Measurements from ENCODE around the gene PLEK2. TPM values are rescaled to one million over a fixed set of nuclear protein-coding genes. Genes with fewer than 3 reads are reported as not detected.

Gene PLEK2
- polyA plus RNA-seq, 1 donor from 2014 or later = not detected

DNA sequence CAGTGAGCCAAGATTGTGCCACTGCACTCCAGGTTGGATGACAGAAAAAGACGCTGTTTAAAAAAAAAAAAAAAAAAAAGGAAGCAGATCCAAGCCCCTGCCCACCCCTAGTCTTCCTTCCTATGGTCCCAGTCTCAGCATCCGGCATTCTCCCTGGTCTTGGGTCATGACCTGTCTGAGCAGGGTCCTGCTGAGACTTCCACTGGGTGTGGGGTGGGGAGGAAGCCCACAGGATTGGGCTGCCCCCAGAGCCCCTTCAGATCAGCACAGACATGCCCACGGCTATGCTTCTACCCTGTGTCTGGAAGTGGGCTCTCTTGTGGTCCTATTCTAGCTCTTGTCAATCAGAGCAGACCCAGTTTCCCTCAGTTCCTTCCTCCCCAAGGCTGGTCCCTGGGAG lies 12.6 kb upstream of the PLEK2 start:
- no peak for TF ChIP-seq MXI1 (conservative IDR thresholded peaks at IDR 0.05; ENCODE audit: poor library complexity, severe bottlenecking)
- TF ChIP-seq, protein P1, sequence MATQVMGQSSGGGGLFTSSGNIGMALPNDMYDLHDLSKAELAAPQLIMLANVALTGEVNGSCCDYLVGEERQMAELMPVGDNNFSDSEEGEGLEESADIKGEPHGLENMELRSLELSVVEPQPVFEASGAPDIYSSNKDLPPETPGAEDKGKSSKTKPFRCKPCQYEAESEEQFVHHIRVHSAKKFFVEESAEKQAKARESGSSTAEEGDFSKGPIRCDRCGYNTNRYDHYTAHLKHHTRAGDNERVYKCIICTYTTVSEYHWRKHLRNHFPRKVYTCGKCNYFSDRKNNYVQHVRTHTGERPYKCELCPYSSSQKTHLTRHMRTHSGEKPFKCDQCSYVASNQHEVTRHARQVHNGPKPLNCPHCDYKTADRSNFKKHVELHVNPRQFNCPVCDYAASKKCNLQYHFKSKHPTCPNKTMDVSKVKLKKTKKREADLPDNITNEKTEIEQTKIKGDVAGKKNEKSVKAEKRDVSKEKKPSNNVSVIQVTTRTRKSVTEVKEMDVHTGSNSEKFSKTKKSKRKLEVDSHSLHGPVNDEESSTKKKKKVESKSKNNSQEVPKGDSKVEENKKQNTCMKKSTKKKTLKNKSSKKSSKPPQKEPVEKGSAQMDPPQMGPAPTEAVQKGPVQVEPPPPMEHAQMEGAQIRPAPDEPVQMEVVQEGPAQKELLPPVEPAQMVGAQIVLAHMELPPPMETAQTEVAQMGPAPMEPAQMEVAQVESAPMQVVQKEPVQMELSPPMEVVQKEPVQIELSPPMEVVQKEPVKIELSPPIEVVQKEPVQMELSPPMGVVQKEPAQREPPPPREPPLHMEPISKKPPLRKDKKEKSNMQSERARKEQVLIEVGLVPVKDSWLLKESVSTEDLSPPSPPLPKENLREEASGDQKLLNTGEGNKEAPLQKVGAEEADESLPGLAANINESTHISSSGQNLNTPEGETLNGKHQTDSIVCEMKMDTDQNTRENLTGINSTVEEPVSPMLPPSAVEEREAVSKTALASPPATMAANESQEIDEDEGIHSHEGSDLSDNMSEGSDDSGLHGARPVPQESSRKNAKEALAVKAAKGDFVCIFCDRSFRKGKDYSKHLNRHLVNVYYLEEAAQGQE (IDR thresholded peaks at IDR 0.05; ENCODE audit: borderline replicate concordance) = no peak
- TF ChIP-seq EP300 (conservative IDR thresholded peaks at IDR 0.05; ENCODE audit: poor library complexity, severe bottlenecking) = no peak
- TF ChIP-seq RAD21 (conservative IDR thresholded peaks at IDR 0.05) = no peak
- no peak for TF ChIP-seq TAF1 (IDR thresholded peaks at IDR 0.05; ENCODE audit: low read depth)
- no peak for TF ChIP-seq EZH2 (IDR thresholded peaks at IDR 0.05; ENCODE audit: borderline replicate concordance, insufficient read depth, low read length, poor library complexity, severe bottlenecking)
- no peak for TF ChIP-seq SMC3 (conservative IDR thresholded peaks at IDR 0.05; ENCODE audit: poor library complexity)
- TF ChIP-seq, protein P2, sequence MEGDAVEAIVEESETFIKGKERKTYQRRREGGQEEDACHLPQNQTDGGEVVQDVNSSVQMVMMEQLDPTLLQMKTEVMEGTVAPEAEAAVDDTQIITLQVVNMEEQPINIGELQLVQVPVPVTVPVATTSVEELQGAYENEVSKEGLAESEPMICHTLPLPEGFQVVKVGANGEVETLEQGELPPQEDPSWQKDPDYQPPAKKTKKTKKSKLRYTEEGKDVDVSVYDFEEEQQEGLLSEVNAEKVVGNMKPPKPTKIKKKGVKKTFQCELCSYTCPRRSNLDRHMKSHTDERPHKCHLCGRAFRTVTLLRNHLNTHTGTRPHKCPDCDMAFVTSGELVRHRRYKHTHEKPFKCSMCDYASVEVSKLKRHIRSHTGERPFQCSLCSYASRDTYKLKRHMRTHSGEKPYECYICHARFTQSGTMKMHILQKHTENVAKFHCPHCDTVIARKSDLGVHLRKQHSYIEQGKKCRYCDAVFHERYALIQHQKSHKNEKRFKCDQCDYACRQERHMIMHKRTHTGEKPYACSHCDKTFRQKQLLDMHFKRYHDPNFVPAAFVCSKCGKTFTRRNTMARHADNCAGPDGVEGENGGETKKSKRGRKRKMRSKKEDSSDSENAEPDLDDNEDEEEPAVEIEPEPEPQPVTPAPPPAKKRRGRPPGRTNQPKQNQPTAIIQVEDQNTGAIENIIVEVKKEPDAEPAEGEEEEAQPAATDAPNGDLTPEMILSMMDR (IDR thresholded peaks at IDR 0.05; ENCODE audit: poor library complexity, severe bottlenecking) = no peak
- no peak for TF ChIP-seq POLR2AphosphoS5 (IDR thresholded peaks at IDR 0.05)
- Histone ChIP-seq H3K9me3 (ENCODE audit: low read length) (no peaks in the 10 kb centered on the region), H2AFZ (ENCODE audit: low read depth, low read length) (no peak overlapping the region), H3F3A (ENCODE audit: insufficient read depth, low read length, poor library complexity, severe bottlenecking) (no peaks in the 10 kb centered on the region), H3K9me2 (ENCODE audit: insufficient read depth, low read length) (no peaks in the 10 kb centered on the region), H3K27ac (ENCODE audit: low read length) (no peak overlapping the region), H3K79me2 (replicated peaks; ENCODE audit: insufficient read depth, low read length) (no peaks in the 10 kb centered on the region), H3K4me3 (ENCODE audit: low read length) (no peak overlapping the region), H3K27me3 (ENCODE audit: insufficient read depth, low read depth, low read length) (no peaks in the 10 kb centered on the region), H3K9ac (ENCODE audit: low read length) (no peak overlapping the region), H3K4me2 (ENCODE audit: low read length) (no peak overlapping the region), H3K36me3 (ENCODE audit: insufficient read depth, low read length) (no peaks in the 10 kb centered on the region), H4K20me1 (ENCODE audit: insufficient read depth) (no peaks in the 10 kb centered on the region)

DNA sequence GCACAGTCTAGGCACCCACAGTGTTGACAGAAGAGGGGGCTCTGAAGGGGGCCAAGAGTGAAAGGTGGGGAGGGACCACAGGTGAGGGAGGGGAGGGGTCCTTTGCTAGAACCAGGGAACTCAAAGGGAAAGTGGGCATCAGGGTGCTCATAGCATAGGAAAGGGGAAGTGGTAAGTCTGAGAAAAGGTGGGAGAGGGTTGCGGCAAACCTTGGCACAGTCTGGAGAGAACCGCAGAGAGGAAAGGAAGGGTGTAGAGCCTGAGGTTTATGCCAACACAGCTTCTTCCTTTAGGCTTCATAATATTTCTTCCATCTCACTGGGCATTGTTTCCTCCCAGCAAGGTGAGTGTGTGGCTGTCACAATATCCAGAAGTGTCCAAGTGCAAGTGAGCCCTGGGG lies 11.5 kb upstream of the PLEK2 start:
- H3K27ac ChIP-seq (ENCODE audit: low read length) = no peak overlapping the region
- H3K79me2 ChIP-seq (replicated peaks; ENCODE audit: insufficient read depth, low read length) = no peaks in the 10 kb centered on the region
- H3K36me3 ChIP-seq (ENCODE audit: insufficient read depth, low read length) = no peaks in the 10 kb centered on the region
- no peaks in the 10 kb centered on the region for H4K20me1 ChIP-seq (ENCODE audit: insufficient read depth)
- H2AFZ ChIP-seq (ENCODE audit: low read depth, low read length) = no peak overlapping the region
- H3K9me2 ChIP-seq (ENCODE audit: insufficient read depth, low read length) = no peaks in the 10 kb centered on the region
- no peaks in the 10 kb centered on the region for H3K9me3 ChIP-seq (ENCODE audit: low read length)
- no peak overlapping the region for H3K4me2 ChIP-seq (ENCODE audit: low read length)
- no peak overlapping the region for H3K9ac ChIP-seq (ENCODE audit: low read length)
- no peaks in the 10 kb centered on the region for H3K27me3 ChIP-seq (ENCODE audit: insufficient read depth, low read depth, low read length)
- H3F3A ChIP-seq (ENCODE audit: insufficient read depth, low read length, poor library complexity, severe bottlenecking) = no peaks in the 10 kb centered on the region
- TF ChIP-seq POLR2AphosphoS5 (IDR thresholded peaks at IDR 0.05) (no peak), EZH2 (IDR thresholded peaks at IDR 0.05; ENCODE audit: borderline replicate concordance, insufficient read depth, low read length, poor library complexity, severe bottlenecking) (no peak), EP300 (conservative IDR thresholded peaks at IDR 0.05; ENCODE audit: poor library complexity, severe bottlenecking) (no peak), TAF1 (IDR thresholded peaks at IDR 0.05; ENCODE audit: low read depth) (no peak), MXI1 (conservative IDR thresholded peaks at IDR 0.05; ENCODE audit: poor library complexity, severe bottlenecking) (no peak), RAD21 (conservative IDR thresholded peaks at IDR 0.05) (no peak), SMC3 (conservative IDR thresholded peaks at IDR 0.05; ENCODE audit: poor library complexity) (no peak)
- TF ChIP-seq, protein P1 (IDR thresholded peaks at IDR 0.05; ENCODE audit: borderline replicate concordance) = no peak
- TF ChIP-seq, protein P2 (IDR thresholded peaks at IDR 0.05; ENCODE audit: poor library complexity, severe bottlenecking) = no peak
- no peak overlapping the region for H3K4me3 ChIP-seq (ENCODE audit: low read length)
